GM18519 (cell line): ENCODE measurements around the gene RARB.

Source experiments
- ATAC-seq: cut with Tn5 transposase; IDR thresholded peaks from one replicate; pipeline ENCODE4 v1.9.1; 2021; ENCODE audit warnings: mild to moderate bottlenecking, moderate library complexity; ENCODE audit not compliant: unreplicated experiment, low FRiP score

The RARB gene

DNA sequence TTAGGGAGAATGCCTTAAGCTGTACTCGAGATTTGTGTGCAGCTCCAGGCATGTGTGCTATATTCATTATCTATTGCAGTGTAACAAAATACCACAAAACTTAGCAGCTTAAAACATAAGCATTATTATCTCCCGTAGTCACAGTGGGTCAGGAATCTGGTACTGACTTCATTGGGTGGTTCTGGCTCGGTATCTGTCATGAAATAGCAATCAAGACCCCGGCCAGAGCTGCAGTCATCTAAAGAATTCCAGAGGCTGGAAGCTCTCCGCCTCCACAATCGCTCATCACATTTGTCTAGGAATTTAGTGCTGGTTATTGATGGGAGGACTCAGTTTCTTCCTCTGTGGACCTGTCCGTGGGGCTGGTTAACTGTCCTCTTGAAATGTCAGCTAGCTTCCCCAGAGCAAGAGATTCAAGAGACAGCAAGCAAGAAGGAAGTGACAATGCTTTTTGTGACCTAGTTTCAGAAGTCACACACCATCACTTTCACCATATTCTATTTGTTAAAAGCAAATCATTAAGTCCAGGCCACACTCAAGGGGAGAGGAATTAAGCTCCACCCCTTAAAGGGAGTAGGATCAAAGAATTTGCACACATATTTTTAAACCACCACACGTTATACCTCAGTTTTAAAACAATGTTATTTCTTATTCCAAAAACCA, 160.5 kb downstream of the RARB start:
- ATAC-seq, result peak; percentile 33

GRCh38 chr3:25589104-25589782, 161.2 kb downstream of the RARB start:
- no peak for ATAC-seq

- no peak for ATAC-seq
Measured at GRCh38 chr3:25589783-25590258, 161.8 kb downstream of the RARB start.

- peak; percentile 45 for ATAC-seq
Measured at GRCh38 chr3:25592510-25592968, 164.5 kb downstream of the RARB start.

DNA sequence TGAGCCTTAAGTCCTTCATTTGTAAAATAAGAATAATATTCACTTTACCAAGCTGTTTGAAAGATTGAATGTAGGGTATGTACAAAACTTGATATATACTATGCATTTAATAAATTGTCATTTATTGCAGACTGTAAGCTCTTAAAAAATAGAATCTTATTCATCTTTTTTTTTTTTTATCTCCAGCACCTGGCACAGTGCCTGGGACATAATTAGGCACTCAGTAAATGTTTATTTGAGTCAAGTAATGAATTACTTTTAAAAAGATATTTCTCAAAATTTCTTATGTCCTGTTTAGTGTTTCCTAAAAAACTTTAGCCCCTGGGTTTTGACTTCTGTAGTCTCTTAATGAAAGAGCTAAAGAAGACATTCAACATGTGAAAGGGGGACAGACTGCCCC, 164.9 kb downstream of the RARB start:
- ATAC-seq, result no peak

- no peak for ATAC-seq
Measured at GRCh38 chr3:25594007-25594502, 166.0 kb downstream of the RARB start.

DNA sequence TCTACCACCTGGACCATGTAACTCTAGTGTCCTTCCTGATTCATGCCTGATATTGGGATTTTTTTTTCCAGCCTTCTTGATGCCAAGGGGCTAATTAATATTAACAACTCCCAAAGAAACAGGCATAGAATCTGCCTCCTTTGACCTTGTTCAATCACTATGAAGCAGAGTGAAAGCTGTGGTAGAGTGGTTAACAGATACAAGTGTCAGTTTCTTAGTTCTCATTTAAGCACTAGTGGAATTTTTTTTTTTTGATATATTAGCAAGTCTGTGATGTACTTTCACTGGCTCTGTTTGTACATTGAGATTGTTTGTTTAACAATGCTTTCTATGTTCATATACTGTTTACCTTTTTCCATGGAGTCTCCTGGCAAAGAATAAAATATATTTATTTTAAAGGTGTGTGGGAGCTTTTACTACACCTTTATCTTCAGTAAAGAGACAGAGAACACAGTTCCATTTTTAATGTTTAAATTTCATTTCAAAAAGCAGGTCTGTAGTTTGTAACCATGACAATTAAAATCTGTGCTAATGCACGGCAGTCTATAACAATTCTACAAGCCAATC, 169.6 kb downstream of the RARB start:
- ATAC-seq, result no peak

DNA sequence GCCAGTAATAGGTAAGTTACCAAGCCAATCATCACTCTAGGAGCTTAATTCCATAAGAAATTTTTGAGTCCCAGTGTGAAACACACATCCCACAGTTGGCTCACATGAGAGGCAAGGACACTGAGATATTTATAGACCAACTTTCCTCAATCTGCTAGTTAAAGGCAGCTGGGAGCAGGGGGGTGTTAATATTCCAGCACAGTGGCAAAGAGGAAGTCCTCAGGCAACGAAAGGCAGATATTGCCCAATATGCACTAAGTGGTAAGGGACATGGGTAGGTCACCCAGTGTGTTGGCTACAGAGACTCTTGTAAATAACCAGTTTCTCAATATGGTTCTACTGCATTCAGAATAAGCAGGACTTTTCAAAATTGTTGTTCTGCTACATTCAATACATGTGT, 175.6 kb downstream of the RARB start:
- no peak for ATAC-seq

DNA sequence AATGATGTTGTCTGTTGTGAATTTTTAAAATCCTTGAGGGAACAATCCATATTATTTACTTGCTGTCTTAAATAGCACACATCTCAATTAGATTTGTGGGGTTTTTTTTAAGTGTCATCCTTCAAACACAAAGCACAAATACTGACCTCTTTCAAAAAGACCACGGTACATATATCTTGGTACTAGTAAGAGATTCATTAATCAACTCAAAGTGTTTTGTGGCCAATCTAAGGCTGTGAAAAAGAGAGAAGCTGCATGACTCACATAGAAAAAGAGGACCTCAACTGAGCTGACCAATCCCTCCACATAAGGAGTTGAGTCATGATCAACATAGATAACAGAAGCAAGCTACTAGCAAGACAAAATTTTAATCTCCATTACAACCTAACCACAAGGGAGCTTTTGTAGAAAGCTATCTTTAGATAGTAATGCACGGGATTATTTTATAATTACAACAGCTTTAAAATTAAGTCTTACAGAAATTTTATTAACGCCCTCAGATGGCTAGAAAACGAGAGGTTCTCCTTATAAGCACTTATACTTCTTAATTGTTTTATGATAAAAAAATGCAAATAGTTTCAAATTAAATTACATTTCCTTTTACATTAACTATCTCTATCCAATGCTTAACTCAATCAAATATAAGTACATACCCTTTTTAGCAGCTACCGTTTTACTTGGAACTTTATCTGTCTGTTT, 176.2 kb downstream of the RARB start:
- ATAC-seq, result no peak

- no peak for ATAC-seq
Measured at GRCh38 chr3:25610167-25610566, 182.1 kb downstream of the RARB start.

- ATAC-seq, result no peak
Measured at GRCh38 chr3:25610779-25611178, 182.7 kb downstream of the RARB start.

- no peak for ATAC-seq
Measured at GRCh38 chr3:25611193-25611592, 183.1 kb downstream of the RARB start.

GRCh38 chr3:25618028-25618427, 190.0 kb downstream of the RARB start:
- no peak for ATAC-seq

DNA sequence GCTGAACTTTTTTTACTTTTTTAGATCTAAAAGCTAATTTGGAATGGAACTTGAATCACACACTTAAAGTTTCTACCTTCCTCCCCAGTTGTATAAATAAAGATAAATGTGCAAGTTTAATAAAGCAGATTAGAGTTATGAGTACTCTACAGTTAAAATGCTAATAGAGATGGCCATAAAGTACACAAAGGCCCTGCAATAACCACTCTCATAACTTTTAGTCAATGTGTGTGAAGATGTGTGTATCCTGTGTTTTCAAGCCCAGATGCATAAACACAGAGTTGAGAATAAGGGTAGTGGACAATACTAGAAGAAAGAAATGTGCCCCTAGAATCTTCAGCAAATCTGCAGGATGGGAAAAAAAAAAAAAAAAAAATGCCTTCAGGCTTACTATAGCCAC, 191.3 kb downstream of the RARB start:
- ATAC-seq, result no peak

GRCh38 chr3:25620493-25620892, 192.4 kb downstream of the RARB start:
- no peak for ATAC-seq

- no peak for ATAC-seq
Measured at GRCh38 chr3:25621087-25621486, 193.0 kb downstream of the RARB start.

DNA sequence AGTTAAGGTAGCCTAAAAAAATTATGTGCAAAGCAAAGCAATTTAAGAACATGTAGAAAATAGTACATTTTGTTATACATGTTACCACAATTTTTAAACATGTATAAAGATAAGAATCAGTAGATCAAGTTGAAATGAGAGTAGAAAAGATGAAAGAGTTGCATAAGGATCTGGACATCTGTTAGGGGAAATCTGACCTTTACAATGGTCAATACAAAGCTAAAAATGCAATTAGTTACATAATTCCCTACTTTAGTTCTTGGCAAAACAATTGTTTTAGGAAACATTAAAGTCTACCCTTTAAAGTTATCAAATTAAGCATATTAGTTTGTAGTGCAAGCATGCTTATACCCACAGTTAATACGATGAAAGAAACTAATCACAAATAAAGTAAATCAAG, 203.9 kb downstream of the RARB start:
- ATAC-seq, result no peak

GRCh38 chr3:25633919-25634318, 205.9 kb downstream of the RARB start:
- no peak for ATAC-seq

GRCh38 chr3:25635038-25635437, 207.0 kb downstream of the RARB start:
- ATAC-seq, result no peak
